ENCODE measurements around the gene CYTH4.

DNA sequence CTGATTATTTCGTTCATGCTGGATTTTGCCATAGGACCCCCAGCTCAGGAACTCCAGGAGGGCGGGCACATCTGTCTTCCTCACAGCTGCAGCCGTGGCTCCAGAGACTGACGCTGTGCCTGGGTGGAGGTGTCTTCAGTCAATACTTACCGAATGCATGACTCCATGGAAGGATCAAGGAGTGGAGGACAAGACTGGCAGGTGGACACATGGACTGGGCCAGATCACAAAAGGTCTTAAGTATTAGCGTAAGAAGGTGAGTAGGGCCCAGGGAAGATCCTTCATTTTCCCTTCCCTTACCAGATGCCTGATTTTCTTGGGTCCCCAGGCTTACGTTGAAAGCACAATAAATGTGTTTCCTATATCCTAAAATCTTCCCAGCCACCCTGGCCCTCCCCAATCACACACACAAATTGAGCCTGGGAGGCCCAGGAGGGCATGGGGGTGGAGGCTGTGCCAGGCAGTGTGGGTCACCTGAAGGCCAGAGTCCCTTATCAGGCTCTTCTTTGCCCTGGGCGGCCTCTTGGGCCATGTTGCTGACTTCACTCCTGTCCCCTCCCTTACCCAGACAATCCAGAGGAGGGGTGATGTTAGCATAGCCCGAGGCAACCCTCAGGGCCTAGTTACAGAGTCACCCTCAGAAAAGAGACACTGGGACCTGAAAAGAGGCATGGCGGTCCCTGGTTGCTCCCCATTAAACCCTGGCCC is 56.4 kb downstream of the CYTH4 start:
- no peak for TF ChIP-seq POLR2A (IDR thresholded peaks at IDR 0.05)
- TF ChIP-seq, protein P1, sequence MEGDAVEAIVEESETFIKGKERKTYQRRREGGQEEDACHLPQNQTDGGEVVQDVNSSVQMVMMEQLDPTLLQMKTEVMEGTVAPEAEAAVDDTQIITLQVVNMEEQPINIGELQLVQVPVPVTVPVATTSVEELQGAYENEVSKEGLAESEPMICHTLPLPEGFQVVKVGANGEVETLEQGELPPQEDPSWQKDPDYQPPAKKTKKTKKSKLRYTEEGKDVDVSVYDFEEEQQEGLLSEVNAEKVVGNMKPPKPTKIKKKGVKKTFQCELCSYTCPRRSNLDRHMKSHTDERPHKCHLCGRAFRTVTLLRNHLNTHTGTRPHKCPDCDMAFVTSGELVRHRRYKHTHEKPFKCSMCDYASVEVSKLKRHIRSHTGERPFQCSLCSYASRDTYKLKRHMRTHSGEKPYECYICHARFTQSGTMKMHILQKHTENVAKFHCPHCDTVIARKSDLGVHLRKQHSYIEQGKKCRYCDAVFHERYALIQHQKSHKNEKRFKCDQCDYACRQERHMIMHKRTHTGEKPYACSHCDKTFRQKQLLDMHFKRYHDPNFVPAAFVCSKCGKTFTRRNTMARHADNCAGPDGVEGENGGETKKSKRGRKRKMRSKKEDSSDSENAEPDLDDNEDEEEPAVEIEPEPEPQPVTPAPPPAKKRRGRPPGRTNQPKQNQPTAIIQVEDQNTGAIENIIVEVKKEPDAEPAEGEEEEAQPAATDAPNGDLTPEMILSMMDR (IDR thresholded peaks at IDR 0.05), result no peak
